GM12878 (cell line): Measurements from ENCODE around the gene DCAF8. TPM values are rescaled to one million over a fixed set of nuclear protein-coding genes. Genes with fewer than 3 reads are reported as not detected.

Experiments used
- ATAC-seq: fragments of 200-7000 bp; cut with Tn5 transposase; 3 replicates; pipeline ENCODE4 v1.9.1; 2020; ENCODE audit warnings: mild to moderate bottlenecking, moderate library complexity
- BruUV-seq: library from RNA; stranded (reverse); fragments of 400-500 nt; replicated peaks from 2 replicates; lab custom pipeline; 2021; lab: Mats Ljungman, UMichigan
- CTCF ChIA-PET: fragments of 300-600 bp; sonication (Branson Sonifier 250); formaldehyde crosslinking; extraction: SDS; loops from one replicate; lab custom pipeline; 2021; ENCODE audit warnings: inconsistent platforms; lab: Yijun Ruan, JAX
- POLR2A ChIA-PET: fragments of 350-600 bp; formaldehyde crosslinking; extraction: SDS; loops from one replicate; lab custom pipeline; 2021; ENCODE audit warnings: inconsistent platforms; lab: Charles Lee
- RAD21 ChIA-PET: fragments of 300-600 bp; sonication (Branson Sonifier 250); formaldehyde crosslinking; loops from one replicate; lab custom pipeline; 2023; ENCODE audit warnings: antibody characterized with exemption; ENCODE audit not compliant: unreplicated experiment; lab: Charles Lee
- SMC1A ChIA-PET: fragments of 300-600 bp; sonication (Branson Sonifier 250); formaldehyde crosslinking; loops from one replicate; lab custom pipeline; 2023; ENCODE audit not compliant: unreplicated experiment, uncharacterized antibody; lab: Charles Lee
- DNase-seq: peaks from one replicate; pipeline ENCODE4 v3.0.0-alpha.2; 2011; ENCODE audit warnings: low read depth, low spot score
- FAIRE-seq: peaks from 3 replicates; lab custom pipeline; 2011; peaks lifted over from hg19 to GRCh38; lab: Jason Lieb, UNC
- H2AFZ ChIP-seq: 2 replicates; pipeline ENCODE4 v1.6.0; 2011; ENCODE audit warnings: low read depth, low read length, control low read depth; ENCODE audit not compliant: control insufficient read depth
- H3K27ac ChIP-seq: 2 replicates; pipeline ENCODE4 v1.5.1; 2011; ENCODE audit warnings: control low read depth; ENCODE audit not compliant: control insufficient read depth, insufficient read depth
- H3K27me3 ChIP-seq, 2 experiments: replicated peaks in 1 of 2; 2 replicates each; pipeline versions ENCODE4 v1.6.0 to v1.6.1; 2011; ENCODE audit warnings: low read length in 1 of 2; ENCODE audit not compliant: control insufficient read depth in 2 of 2, insufficient read depth in 2 of 2
- H3K36me3 ChIP-seq, 2 experiments: 2 replicates each; pipeline ENCODE4 v1.5.1; 2011; ENCODE audit warnings: low read length in 1 of 2; ENCODE audit not compliant: control insufficient read depth in 2 of 2, insufficient read depth in 2 of 2
- H3K4me1 ChIP-seq: 2 replicates; pipeline ENCODE4 v1.6.1; 2011; ENCODE audit warnings: mild to moderate bottlenecking, low read length, moderate library complexity, mixed read lengths; ENCODE audit not compliant: control insufficient read depth, insufficient read depth
- H3K4me2 ChIP-seq: 2 replicates; pipeline ENCODE4 v1.6.0; 2011; ENCODE audit warnings: control low read depth; ENCODE audit not compliant: control insufficient read depth, insufficient read depth
- H3K4me3 ChIP-seq: fragments of 200-600 bp; sonication (generic); 2 replicates; pipeline ENCODE4 v1.5.1; 2016
- H3K79me2 ChIP-seq: 2 replicates; pipeline ENCODE4 v1.6.0; 2011; ENCODE audit warnings: low read length; ENCODE audit not compliant: control insufficient read depth, insufficient read depth
- H3K9ac ChIP-seq: 2 replicates; pipeline ENCODE4 v1.8.0; 2011; ENCODE audit warnings: low read length, control low read depth, mixed read lengths; ENCODE audit not compliant: control insufficient read depth, insufficient read depth
- H3K9me3 ChIP-seq: replicated peaks from 3 replicates; pipeline ENCODE4 v1.5.1; 2011; ENCODE audit warnings: mild to moderate bottlenecking, low read length; ENCODE audit not compliant: control insufficient read depth, insufficient read depth
- H4K20me1 ChIP-seq: 2 replicates; pipeline ENCODE4 v1.6.0; 2011; ENCODE audit not compliant: control insufficient read depth, insufficient read depth
- CTCF ChIP-seq, 3 experiments: IDR thresholded peaks in 2 of 3; conservative IDR thresholded peaks in 1 of 3; 2 replicates each; pipeline ENCODE4 v1.5.1; 2011; ENCODE audit warnings: low read depth in 3 of 3, low read length in 3 of 3, mild to moderate bottlenecking in 3 of 3, control low read depth in 2 of 3, moderate library complexity in 2 of 3, inconsistent platforms in 1 of 3, mixed read lengths in 1 of 3; ENCODE audit not compliant: control insufficient read depth in 2 of 3, insufficient read depth in 1 of 3; ENCODE audit errors: extremely low read depth in 1 of 3
- DPF2 ChIP-seq: fragments of 450-650 bp; IDR thresholded peaks from 2 replicates; pipeline ENCODE4 v1.6.1; 2017; ENCODE audit warnings: mild to moderate bottlenecking
- ETV6 ChIP-seq, 2 experiments: fragments of 450-650 bp in 1 of 2; IDR thresholded peaks in 1 of 2; conservative IDR thresholded peaks in 1 of 2; 2 replicates each; pipeline ENCODE4 v1.6.1; 2014; ENCODE audit warnings: antibody characterized with exemption in 1 of 2, borderline replicate concordance in 1 of 2, low read depth in 1 of 2, mild to moderate bottlenecking in 1 of 2, moderate library complexity in 1 of 2
- HSF1 ChIP-seq: fragments of 150-350 bp; IDR thresholded peaks from 2 replicates; pipeline ENCODE4 v1.6.1; 2014; ENCODE audit warnings: mild to moderate bottlenecking, low read depth, low read length
- LARP7 ChIP-seq: fragments of 450-650 bp; IDR thresholded peaks from 2 replicates; pipeline ENCODE4 v1.6.1; 2017; ENCODE audit warnings: mild to moderate bottlenecking
- MTA3 ChIP-seq: IDR thresholded peaks from 2 replicates; pipeline ENCODE4 v1.6.1; 2012; ENCODE audit warnings: low read length, inconsistent platforms, borderline replicate concordance
- STAT1 ChIP-seq: fragments of 450-650 bp; conservative IDR thresholded peaks from 2 replicates; pipeline ENCODE4 v1.6.1; 2014; ENCODE audit warnings: antibody characterized with exemption, mild to moderate bottlenecking
- WRNIP1 ChIP-seq: IDR thresholded peaks from 2 replicates; pipeline ENCODE4 v1.6.1; 2011; ENCODE audit warnings: low read depth, low read length, improper control_type of control experiment, borderline replicate concordance
- ZBED1 ChIP-seq: IDR thresholded peaks from 2 replicates; pipeline ENCODE4 v1.6.1; 2016; ENCODE audit warnings: borderline replicate concordance
- ZBTB4 ChIP-seq: fragments of 450-650 bp; formaldehyde crosslinking; IDR thresholded peaks from 2 replicates; pipeline ENCODE4 v1.4.0; 2022; ENCODE audit warnings: mild to moderate bottlenecking, moderate library complexity
- WGBS: methylation state at CpG from one replicate; pipeline ENCODE4 v1.1.6; 2016; ENCODE audit warnings: low lambda C conversion rate; ENCODE audit not compliant: insufficient replicate concordance, insufficient coverage; ENCODE audit errors: missing lambda C conversion rate; 5-methylcytosine and 5-hydroxymethylcytosine counted together
- in situ Hi-C: fragments of 300-500 bp; cut with MboI; formaldehyde crosslinking; loops from 9 replicates; pipeline ENCODE4 v1.14.3; 2018; ENCODE audit warnings: mixed read lengths
- intact Hi-C: fragments of 100-400 bp; cut with micrococcal nuclease; formaldehyde crosslinking; loops from one replicate; pipeline ENCODE4 v1.14.2; 2022; ENCODE audit not compliant: unreplicated experiment
- polyA plus RNA-seq, 11 experiments: library from polyadenylated mRNA; depleted of rRNA in 4 of 11; unstranded in 6 of 11; stranded (reverse) in 5 of 11; fragments of >200 nt; fragmentation: Nextera tagmentation in 4 of 11; fragmentation: Illumina TruSeq in 1 of 11; extraction: Ambion mirVana in 4 of 11; extraction: Trizol in 1 of 11; gene quantifications; 1 replicate in 1 of 11; 2 replicates in 10 of 11; pipeline versions ENCODE4 v1.2.1 to v1.2.3, GENCODE V29; 2011 to 2016; ENCODE audit warnings: inconsistent platforms in 2 of 11, missing spikeins in 2 of 11, low read depth in 1 of 11
- total RNA-seq, 4 experiments: library from RNA; depleted of rRNA in 3 of 4; stranded (reverse); fragments of >200 nt in 3 of 4; fragmentation: Illumina TruSeq in 1 of 4; extraction: Trizol in 1 of 4; gene quantifications; 2 replicates each; pipeline versions ENCODE4 v1.2.1 to v1.2.3, GENCODE V29; 2013 to 2021

The DCAF8 gene
- total and polyA plus RNA-seq, 10 of the 15 experiments (the other 5 are each of a cell fraction or from before 2014, with no cell fraction given) = 10.4 to 152 (median 84.6) TPM

GRCh38 chr1:160193091-160193819 is 69.1 kb downstream of the DCAF8 start:
- Histone ChIP-seq H2AFZ (no peak overlapping the region), H3K9me3 (no peaks in the 10 kb centered on the region), H4K20me1 (no peaks in the 10 kb centered on the region), H3K36me3 (no peaks in the 10 kb centered on the region), H3K4me1 (peaks cover 21% of the 10 kb centered on the region), H3K4me3 (no peak overlapping the region), H3K4me2 (0 out of 2 replicates have a peak overlapping the region, but pooled peaks have one; percentile 17), H3K9ac (no peak overlapping the region), H3K27me3 (peaks cover 0 to 3% of the 10 kb centered on the region in 2 experiments; a peak in 1 of 4 replicates), H3K27ac (no peak overlapping the region), H3K79me2 (no peaks in the 10 kb centered on the region)
- intact Hi-C loops (loop anchor here (1.0 to 5.0 kb wide), 6 partner anchors 26 to 414 kb away; no protein-coding TSS in a partner anchor), in situ Hi-C loops (loop anchor here (5.0 kb wide), 1 partner anchor 99 kb away; no protein-coding TSS in a partner anchor)
- ATAC-seq (peak; percentile 86), DNase-seq (peak; percentile 48), FAIRE-seq (peak; percentile 94)
- POLR2A ChIA-PET = interaction anchor here (1.0 to 2.1 kb wide), 4 partner anchors 11 to 98 kb away, joined by 4 to 10 read pairs (median 6); no protein-coding TSS in a partner anchor
- no TSS peak for BruUV-seq
- RAD21 ChIA-PET = interaction anchor here (0.6 to 5.4 kb wide), 48 partner anchors 10 to 385 kb away, joined by 3 to 128 read pairs (median 4); partner anchors contain the start of genes DCAF8 and PEX19
- CTCF ChIA-PET = interaction anchor here (0.5 to 8.7 kb wide), 54 partner anchors 10 to 416 kb away, joined by 3 to 273 read pairs (median 4); partner anchors contain the start of genes DCAF8 and PEX19
- SMC1A ChIA-PET = interaction anchor here (0.6 to 5.6 kb wide), 42 partner anchors 8 to 416 kb away, joined by 3 to 123 read pairs (median 5); partner anchors contain the start of genes ATP1A4, DCAF8, IGSF8 and PEX19
- WGBS = 37% methylated on average over 16 of the region's 16 CpGs
- TF ChIP-seq LARP7 (0 out of 2 replicates have a peak, but pooled peaks have one; percentile 30), DPF2 (peak; percentile 31; the same call in 1 of the 2 replicates), STAT1 (0 out of 2 replicates have a peak, but pooled peaks have one; percentile 43), MTA3 (no peak), ZBED1 (no peak), ETV6 (conservative IDR thresholded peaks at IDR 0.05 in 1 of 2, IDR thresholded peaks at IDR 0.05 in 1 of 2; ENCODE audit: borderline replicate concordance in 1 of 2, low read depth in 1 of 2) (no peak), CTCF (IDR thresholded peaks at IDR 0.05 in 2 of 3, conservative IDR thresholded peaks at IDR 0.05 in 1 of 3; ENCODE audit: control insufficient read depth in 2 of 3, extremely low read depth in 1 of 3, insufficient read depth in 1 of 3, low read depth in 3 of 3, low read length in 3 of 3) (peak; percentile 95 to 99 (median 97); a peak in 5 of 6 replicates), ZBTB4 (CRISPR knock-in tag) (no peak), WRNIP1 (peak; percentile 54; the same call in 1 of the 2 replicates), HSF1 (no peak)
